HG02938 (cell line): Measurements from ENCODE around the gene ADARB2.

ENCODE experiments used
- ATAC-seq: cut with Tn5 transposase; IDR thresholded peaks from one replicate; pipeline ENCODE4 v1.9.1; 2021; ENCODE audit warnings: mild to moderate bottlenecking, moderate library complexity; ENCODE audit not compliant: unreplicated experiment

ADARB2 gene

GRCh38 chr10:1378473-1378872, 358.9 kb downstream of the ADARB2 start:
- no peak for ATAC-seq

GRCh38 chr10:1377740-1378397, 359.5 kb downstream of the ADARB2 start:
- ATAC-seq, result no peak

GRCh38 chr10:1377231-1377630, 360.1 kb downstream of the ADARB2 start:
- no peak for ATAC-seq

GRCh38 chr10:1376384-1376945, 360.9 kb downstream of the ADARB2 start:
- no peak for ATAC-seq

GRCh38 chr10:1375346-1376170, 361.8 kb downstream of the ADARB2 start:
- ATAC-seq, result no peak

GRCh38 chr10:1374511-1375345, 362.6 kb downstream of the ADARB2 start:
- ATAC-seq, result no peak

- ATAC-seq, result no peak
Measured at GRCh38 chr10:1373287-1373686, 364.0 kb downstream of the ADARB2 start.

GRCh38 chr10:1372212-1372611, 365.1 kb downstream of the ADARB2 start:
- no peak for ATAC-seq

GRCh38 chr10:1370298-1370697, 367.0 kb downstream of the ADARB2 start:
- ATAC-seq, result no peak

- no peak for ATAC-seq
Measured at GRCh38 chr10:1369665-1370064, 367.7 kb downstream of the ADARB2 start.

GRCh38 chr10:1369197-1369596, 368.1 kb downstream of the ADARB2 start:
- no peak for ATAC-seq

GRCh38 chr10:1368842-1369171, 368.5 kb downstream of the ADARB2 start:
- no peak for ATAC-seq

- ATAC-seq, result no peak
Measured at GRCh38 chr10:1367938-1368841, 369.1 kb downstream of the ADARB2 start.

GRCh38 chr10:1366811-1367425, 370.4 kb downstream of the ADARB2 start:
- no peak for ATAC-seq

GRCh38 chr10:1366322-1366691, 371.0 kb downstream of the ADARB2 start:
- ATAC-seq, result no peak

GRCh38 chr10:1365540-1366321, 371.6 kb downstream of the ADARB2 start:
- ATAC-seq, result no peak

GRCh38 chr10:1364151-1364910, 373.0 kb downstream of the ADARB2 start:
- ATAC-seq, result no peak

GRCh38 chr10:1363446-1364121, 373.7 kb downstream of the ADARB2 start:
- no peak for ATAC-seq
